K562 (cell line): ENCODE data around the gene SNIP1. TPM values are rescaled to one million over a fixed set of nuclear protein-coding genes. Genes with fewer than 3 reads are reported as not detected.

Experiments used
- CBX8 ChIP-seq: fragments of 200-600 bp; sonication (generic); IDR thresholded peaks from 2 replicates; pipeline ENCODE4 v1.6.1; 2012; ENCODE audit warnings: borderline replicate concordance, mixed run types, low read depth, mild to moderate bottlenecking, moderate library complexity, mixed read lengths, low read length, control low read depth, inconsistent platforms; ENCODE audit not compliant: poor library complexity, severe bottlenecking; ENCODE audit errors: extremely low read depth
- CREB1 ChIP-seq, 2 experiments: sonication (generic) in 1 of 2; formaldehyde crosslinking in 1 of 2; IDR thresholded peaks; 2 replicates each; pipeline versions ENCODE4 v1.6.1 to v1.8.0; 2012 to 2022; ENCODE audit warnings: inconsistent platforms in 1 of 2, mild to moderate bottlenecking in 1 of 2, missing genetic modification reagents in 1 of 2, moderate library complexity in 1 of 2
- CSDE1 ChIP-seq, 2 experiments: fragments of 450-650 bp; IDR thresholded peaks; 2 replicates each; pipeline ENCODE4 v1.6.1; 2016; ENCODE audit warnings: mild to moderate bottlenecking in 1 of 2
- EHMT2 ChIP-seq: fragments of 450-650 bp; IDR thresholded peaks from 2 replicates; pipeline ENCODE4 v1.6.1; 2018; ENCODE audit warnings: antibody characterized with exemption
- ELF1 ChIP-seq: fragments of 200-800 bp; sonication (Bioruptor generic); IDR thresholded peaks from 2 replicates; pipeline ENCODE4 v1.6.1; 2016; ENCODE audit warnings: missing genetic modification characterization, missing compliant biosample characterization
- EP400 ChIP-seq: fragments of 450-650 bp; IDR thresholded peaks from 2 replicates; pipeline ENCODE4 v1.6.1; 2017; ENCODE audit warnings: antibody characterized with exemption, mild to moderate bottlenecking, moderate library complexity
- ETS2 ChIP-seq: IDR thresholded peaks from 2 replicates; pipeline ENCODE4 v1.6.1; 2016; ENCODE audit warnings: borderline replicate concordance, missing genetic modification characterization, mild to moderate bottlenecking, moderate library complexity, missing compliant biosample characterization; ENCODE audit not compliant: poor library complexity, severe bottlenecking
- FOXK1 ChIP-seq: sonication (generic); formaldehyde crosslinking; IDR thresholded peaks from 2 replicates; pipeline ENCODE4 v1.8.0; 2022; ENCODE audit warnings: missing genetic modification reagents, mild to moderate bottlenecking, borderline replicate concordance
- HOXB6 ChIP-seq: fragments of 250-450 bp; sonication (Bioruptor Pico); IDR thresholded peaks from 2 replicates; pipeline ENCODE4 v1.5.1; 2022; ENCODE audit warnings: mild to moderate bottlenecking, borderline replicate concordance
- JUND ChIP-seq, 2 experiments: IDR thresholded peaks; 2 replicates in 1 of 2; 3 replicates in 1 of 2; pipeline ENCODE4 v1.6.1; 2011; ENCODE audit warnings: borderline replicate concordance in 2 of 2, low read depth in 2 of 2, low read length in 2 of 2, improper control_type of control experiment in 1 of 2, missing biosample characterization in 1 of 2, missing genetic modification characterization in 1 of 2, missing genetic modification reagents in 1 of 2
- NR2F6 ChIP-seq: fragments of 450-650 bp; formaldehyde crosslinking; IDR thresholded peaks from 2 replicates; pipeline ENCODE4 v1.4.0; 2020; ENCODE audit warnings: mild to moderate bottlenecking
- PHF8 ChIP-seq: fragments of 200-600 bp; sonication (generic); IDR thresholded peaks from 2 replicates; pipeline ENCODE4 v1.6.1; 2012; ENCODE audit warnings: mixed run types, mild to moderate bottlenecking, inconsistent platforms, low read length, moderate library complexity, borderline replicate concordance
- POLR3A ChIP-seq: IDR thresholded peaks from 2 replicates; pipeline ENCODE4 v1.6.1; 2011; ENCODE audit warnings: borderline replicate concordance, mild to moderate bottlenecking, moderate library complexity; ENCODE audit not compliant: insufficient read length, insufficient read depth; ENCODE audit errors: extremely low read depth
- PRMT5 ChIP-seq: sonication (generic); formaldehyde crosslinking; IDR thresholded peaks from 2 replicates; pipeline ENCODE4 v1.5.0; 2020; ENCODE audit warnings: missing genetic modification reagents
- RBBP5 ChIP-seq: fragments of 200-600 bp; sonication (generic); IDR thresholded peaks from 2 replicates; pipeline ENCODE4 v1.6.1; 2012; ENCODE audit warnings: borderline replicate concordance, mild to moderate bottlenecking, low read length, control low read depth, inconsistent platforms; ENCODE audit not compliant: insufficient read depth, poor library complexity, severe bottlenecking
- SIX5 ChIP-seq, 2 experiments: IDR thresholded peaks; 2 replicates each; pipeline ENCODE4 v1.6.1; 2011; ENCODE audit warnings: low read length in 2 of 2, borderline replicate concordance in 1 of 2, low read depth in 1 of 2, mild to moderate bottlenecking in 1 of 2, moderate library complexity in 1 of 2; ENCODE audit not compliant: insufficient read depth in 1 of 2
- ZNF140 ChIP-seq: fragments of 250-450 bp; sonication (Bioruptor Pico); IDR thresholded peaks from 2 replicates; pipeline ENCODE4 v1.8.0; 2021; ENCODE audit warnings: moderate library complexity, mild to moderate bottlenecking, inconsistent platforms
- ZNF174 ChIP-seq: fragments of 250-450 bp; sonication (Bioruptor Pico); IDR thresholded peaks from 2 replicates; pipeline ENCODE4 v1.4.0; 2020; ENCODE audit warnings: mild to moderate bottlenecking
- ZNF24 ChIP-seq: fragments of 450-650 bp; IDR thresholded peaks from 2 replicates; pipeline ENCODE4 v1.6.1; 2016
- ZNF584 ChIP-seq: fragments of 200-800 bp; sonication (Bioruptor generic); IDR thresholded peaks from 2 replicates; pipeline ENCODE4 v1.6.1; 2016; ENCODE audit warnings: low read depth, mild to moderate bottlenecking, missing genetic modification characterization, missing compliant biosample characterization
- polyA plus RNA-seq, 8 experiments: library from polyadenylated mRNA; depleted of rRNA in 4 of 8; stranded (reverse) in 5 of 8; unstranded in 3 of 8; fragments of >200 nt; fragmentation: Nextera tagmentation in 2 of 8; fragmentation: Illumina TruSeq in 1 of 8; extraction: Ambion mirVana in 2 of 8; extraction: Trizol in 1 of 8; gene quantifications; 2 replicates each; pipeline versions ENCODE4 v1.2.1 to v1.2.3, GENCODE V29; 2011 to 2014; ENCODE audit warnings: inconsistent platforms in 1 of 8, missing spikeins in 1 of 8
- total RNA-seq, 7 experiments: library from RNA; depleted of rRNA in 6 of 7; stranded (reverse); fragments of >200 nt in 6 of 7; fragmentation: Illumina TruSeq in 2 of 7; extraction: Trizol in 2 of 7; gene quantifications; 2 replicates each; pipeline versions ENCODE4 v1.2.1 to v1.2.3, GENCODE V29; 2011 to 2021; ENCODE audit warnings: low replicate concordance in 1 of 7
- TF ChIP-seq, protein P1 (sequence below): fragments of 250-450 bp; sonication (Bioruptor Pico); IDR thresholded peaks from 2 replicates; pipeline ENCODE4 v1.8.0; 2022; ENCODE audit warnings: moderate library complexity, mild to moderate bottlenecking, inconsistent platforms
- TF ChIP-seq, protein P2 (sequence below): fragments of 450-650 bp; formaldehyde crosslinking; IDR thresholded peaks from 2 replicates; pipeline ENCODE4 v1.4.0; 2020; ENCODE audit warnings: mild to moderate bottlenecking, moderate library complexity

The SNIP1 gene
- total and polyA plus RNA-seq, 9 of the 15 experiments (the other 6 are each of a cell fraction or from before 2014, with no cell fraction given), result 2.9 to 25.9 (median 14.6) TPM

DNA sequence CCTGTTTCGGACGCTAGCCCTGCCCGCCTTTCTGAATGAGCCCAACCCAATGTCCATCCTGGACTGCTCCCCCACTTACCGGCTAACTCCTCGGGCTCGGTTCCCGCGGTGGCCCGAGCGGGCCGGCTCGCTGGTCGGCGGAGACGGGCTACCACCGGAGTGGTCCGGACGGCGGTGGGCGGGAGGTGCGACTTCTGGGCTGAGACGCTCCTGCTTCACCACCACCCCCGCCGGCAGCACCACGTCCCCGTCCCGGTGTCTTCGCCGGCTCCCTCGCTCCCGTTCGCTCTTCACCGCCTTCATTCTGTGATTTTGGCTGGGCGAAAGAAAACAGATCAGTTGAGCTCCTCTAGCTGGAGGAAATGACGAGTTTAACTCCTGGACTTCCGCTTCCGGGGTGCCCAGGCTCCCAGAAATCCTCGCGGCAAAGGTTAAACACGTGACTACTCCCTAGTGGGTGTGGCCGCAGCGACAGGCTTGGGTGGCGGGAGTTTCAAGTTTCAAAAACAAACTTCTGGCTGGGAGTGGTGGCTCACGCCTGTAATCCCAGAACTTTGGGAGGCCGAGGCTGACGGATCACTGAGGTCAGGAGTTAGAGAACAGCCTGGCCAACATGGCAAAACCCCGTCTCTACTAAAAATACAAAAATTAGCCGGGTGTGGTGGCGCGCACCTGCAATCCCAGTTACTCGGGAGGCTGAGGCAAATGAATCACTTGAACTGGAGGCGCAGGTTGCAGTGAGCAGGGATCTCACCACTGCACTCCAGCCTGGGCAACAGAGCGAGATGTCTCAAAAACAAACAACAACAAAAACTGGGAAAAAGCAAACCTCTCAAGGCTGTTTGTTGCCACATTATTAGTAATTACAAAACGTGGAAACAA is at the start of gene SNIP1 (continued):
- TF ChIP-seq RBBP5 (peak; percentile 98), ZNF140 (CRISPR knock-in tag) (no peak), SIX5 (IDR thresholded peaks at IDR 0.05; ENCODE audit: borderline replicate concordance in 1 of 2, insufficient read depth in 1 of 2, low read depth in 1 of 2, low read length in 2 of 2) (peak; percentile 31 to 51), FOXK1 (CRISPR knock-in tag) (no peak; the same call in 1 of the 2 replicates), CREB1 (IDR thresholded peaks at IDR 0.05) (peak; percentile 72; the same call in 1 of the 2 replicates), CREB1 (CRISPR knock-in tag; IDR thresholded peaks at IDR 0.05) (peak; percentile 84), POLR3A (no peak), ZNF174 (no peak), EHMT2 (peak; percentile 45; the same call in 1 of the 2 replicates), NR2F6 (CRISPR knock-in tag) (no peak), PHF8 (peak; percentile 97), EP400 (peak; percentile 93), PRMT5 (no peak), ETS2 (tag) (no peak), ZNF24 (no peak), CBX8 (no peak), CSDE1 (IDR thresholded peaks at IDR 0.05) (no peak), JUND (IDR thresholded peaks at IDR 0.05; ENCODE audit: borderline replicate concordance, low read depth, low read length) (peak; percentile 41; the same call in 1 of the 2 replicates), JUND (tag; IDR thresholded peaks at IDR 0.05; ENCODE audit: borderline replicate concordance, low read depth, low read length) (peak; percentile 39; the same call in 1 of the 3 replicates), HOXB6 (CRISPR knock-in tag) (no peak), ELF1 (peak; percentile 95), ZNF584 (CRISPR knock-in tag) (peak; percentile 72)
- TF ChIP-seq, protein P1, sequence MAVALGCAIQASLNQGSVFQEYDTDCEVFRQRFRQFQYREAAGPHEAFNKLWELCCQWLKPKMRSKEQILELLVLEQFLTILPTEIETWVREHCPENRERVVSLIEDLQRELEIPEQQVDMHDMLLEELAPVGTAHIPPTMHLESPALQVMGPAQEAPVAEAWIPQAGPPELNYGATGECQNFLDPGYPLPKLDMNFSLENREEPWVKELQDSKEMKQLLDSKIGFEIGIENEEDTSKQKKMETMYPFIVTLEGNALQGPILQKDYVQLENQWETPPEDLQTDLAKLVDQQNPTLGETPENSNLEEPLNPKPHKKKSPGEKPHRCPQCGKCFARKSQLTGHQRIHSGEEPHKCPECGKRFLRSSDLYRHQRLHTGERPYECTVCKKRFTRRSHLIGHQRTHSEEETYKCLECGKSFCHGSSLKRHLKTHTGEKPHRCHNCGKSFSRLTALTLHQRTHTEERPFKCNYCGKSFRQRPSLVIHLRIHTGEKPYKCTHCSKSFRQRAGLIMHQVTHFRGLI (CRISPR knock-in tag), result no peak
- TF ChIP-seq, protein P2, sequence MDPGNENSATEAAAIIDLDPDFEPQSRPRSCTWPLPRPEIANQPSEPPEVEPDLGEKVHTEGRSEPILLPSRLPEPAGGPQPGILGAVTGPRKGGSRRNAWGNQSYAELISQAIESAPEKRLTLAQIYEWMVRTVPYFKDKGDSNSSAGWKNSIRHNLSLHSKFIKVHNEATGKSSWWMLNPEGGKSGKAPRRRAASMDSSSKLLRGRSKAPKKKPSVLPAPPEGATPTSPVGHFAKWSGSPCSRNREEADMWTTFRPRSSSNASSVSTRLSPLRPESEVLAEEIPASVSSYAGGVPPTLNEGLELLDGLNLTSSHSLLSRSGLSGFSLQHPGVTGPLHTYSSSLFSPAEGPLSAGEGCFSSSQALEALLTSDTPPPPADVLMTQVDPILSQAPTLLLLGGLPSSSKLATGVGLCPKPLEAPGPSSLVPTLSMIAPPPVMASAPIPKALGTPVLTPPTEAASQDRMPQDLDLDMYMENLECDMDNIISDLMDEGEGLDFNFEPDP (CRISPR knock-in tag), result 0 out of 2 replicates have a peak, but pooled peaks have one; percentile 33
